Activated CD4-positive, alpha-beta T cell treated with anti-CD3 and anti-CD28 coated beads, Interleukin-10, Interleukin-2, amounts not matched to agents 100 ng/mL and 50 ng/mL, durations not matched to agents 16 hours and 8 hours (primary cell): Measurements from ENCODE around the gene ALKBH1.
A peak's percentile ranks its signal among the peaks of the same experiment; 100 is the strongest.
"Not testable (repeated sequence)": the region's sequence is repeated elsewhere in the genome, so short reads cannot be mapped to it uniquely, and the experiment has no call there.

ENCODE experiments used
- DNase-seq: peaks from one replicate; pipeline ENCODE4 v3.0.0-alpha.2; 2020

ALKBH1 gene, protein sequence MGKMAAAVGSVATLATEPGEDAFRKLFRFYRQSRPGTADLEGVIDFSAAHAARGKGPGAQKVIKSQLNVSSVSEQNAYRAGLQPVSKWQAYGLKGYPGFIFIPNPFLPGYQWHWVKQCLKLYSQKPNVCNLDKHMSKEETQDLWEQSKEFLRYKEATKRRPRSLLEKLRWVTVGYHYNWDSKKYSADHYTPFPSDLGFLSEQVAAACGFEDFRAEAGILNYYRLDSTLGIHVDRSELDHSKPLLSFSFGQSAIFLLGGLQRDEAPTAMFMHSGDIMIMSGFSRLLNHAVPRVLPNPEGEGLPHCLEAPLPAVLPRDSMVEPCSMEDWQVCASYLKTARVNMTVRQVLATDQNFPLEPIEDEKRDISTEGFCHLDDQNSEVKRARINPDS

DNA sequence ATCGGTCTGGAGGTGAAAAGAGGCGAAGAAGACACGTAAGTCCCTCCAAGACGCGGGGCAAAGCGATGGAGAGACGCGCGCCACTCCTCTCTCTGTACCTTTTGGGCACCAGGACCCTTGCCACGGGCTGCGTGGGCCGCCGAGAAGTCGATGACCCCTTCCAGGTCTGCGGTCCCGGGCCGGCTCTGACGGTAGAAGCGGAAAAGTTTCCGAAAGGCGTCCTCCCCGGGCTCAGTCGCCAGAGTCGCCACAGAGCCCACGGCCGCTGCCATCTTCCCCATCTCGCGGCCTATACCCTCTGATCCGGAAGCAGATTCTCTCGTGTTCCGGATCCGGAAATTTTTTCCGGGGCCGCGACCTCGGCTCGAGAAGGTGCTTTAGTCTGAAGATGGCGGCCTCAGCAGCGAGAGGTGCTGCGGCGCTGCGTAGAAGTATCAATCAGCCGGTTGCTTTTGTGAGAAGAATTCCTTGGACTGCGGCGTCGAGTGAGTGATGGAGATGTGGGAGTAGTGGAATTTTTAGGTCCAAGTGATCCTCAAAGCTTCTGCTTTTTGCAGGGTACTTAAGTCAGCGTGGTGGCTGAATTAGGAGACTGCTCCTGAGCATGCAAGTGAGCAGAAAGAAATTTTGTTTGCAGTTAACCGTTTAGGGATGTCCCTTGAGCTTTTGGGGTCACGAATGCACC is at the start of gene ALKBH1, which contains the start of gene SLIRP:
TSS of gene ALKBH1 (minus strand) at position 300 of the 685 bp plus-strand sequence. CDS start at position 281, 19 bp downstream.
TSS of gene SLIRP (plus strand) at position 380 of the 685 bp plus-strand sequence. CDS start at position 389, 9 bp downstream.
- DNase-seq, result peak; percentile 93

DNA sequence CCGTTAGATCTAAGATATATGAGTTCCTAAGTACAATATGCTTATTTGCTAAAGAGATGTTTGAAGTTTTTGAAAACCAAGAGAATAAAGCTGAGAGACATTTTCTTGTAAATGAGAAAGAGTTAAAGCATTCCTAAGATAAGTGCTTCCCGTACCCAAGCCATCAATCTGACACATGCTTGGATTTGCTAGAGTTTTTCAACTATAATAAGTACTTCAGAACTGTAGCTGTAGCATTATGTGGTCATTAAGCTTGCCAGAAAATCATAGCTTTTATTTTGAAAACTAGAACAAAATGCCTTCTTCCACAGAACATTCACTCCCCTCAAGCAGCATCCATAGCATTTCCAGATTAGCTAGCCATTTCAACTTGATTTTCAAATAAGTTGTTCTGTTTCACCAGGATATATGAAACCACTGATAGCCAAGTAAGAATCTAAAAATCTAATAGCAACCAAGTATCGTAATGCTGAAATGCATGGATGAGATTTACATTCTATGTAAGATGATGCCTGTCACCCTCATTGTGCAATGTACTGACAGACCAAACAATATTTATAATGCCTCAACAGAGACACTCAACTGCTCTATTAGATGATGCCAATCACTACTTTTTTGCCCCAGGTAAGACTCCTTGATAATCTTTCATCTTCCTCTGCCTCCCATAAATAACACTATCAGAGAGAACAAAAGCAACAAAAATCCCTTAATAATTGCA is 45.1 kb upstream of the ALKBH1 start:
- no peak for DNase-seq

- DNase-seq, result no peak
These were observed 44.4 kb upstream of the ALKBH1 start for GRCh38 chr14:77752266-77752665.

GRCh38 chr14:77747425-77747824 is 39.6 kb upstream of the ALKBH1 start:
- not testable (repeated sequence) for DNase-seq

DNA sequence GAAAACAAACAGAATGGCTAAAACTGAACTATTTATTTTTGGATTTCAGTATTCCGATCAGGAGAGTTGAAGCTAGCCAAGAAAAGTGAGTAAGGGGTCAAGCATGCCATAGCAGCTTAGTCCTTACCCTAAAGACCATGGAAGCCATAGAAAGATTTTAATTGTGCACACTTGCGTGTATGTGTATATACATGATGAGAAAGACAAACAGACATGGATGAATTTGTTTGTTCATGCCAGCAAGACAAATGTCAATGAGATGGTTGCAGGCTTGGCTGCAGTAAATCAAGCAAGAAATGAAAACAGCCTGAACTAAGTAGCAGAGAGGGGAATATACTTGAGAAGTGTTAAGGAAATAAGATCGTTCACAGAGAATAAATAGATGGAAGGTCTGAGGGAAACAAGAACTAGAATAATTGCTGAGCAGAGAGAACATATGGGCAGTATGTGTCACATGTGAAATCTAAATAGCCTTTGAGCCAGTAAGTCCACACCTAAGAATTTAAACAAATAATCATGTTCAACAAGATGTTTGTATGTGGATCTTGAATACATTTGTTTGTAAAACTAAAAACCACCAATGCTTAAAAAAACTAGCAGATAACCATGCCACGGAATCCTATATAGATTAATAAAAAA is 38.4 kb upstream of the ALKBH1 start:
- DNase-seq, result no peak

DNA sequence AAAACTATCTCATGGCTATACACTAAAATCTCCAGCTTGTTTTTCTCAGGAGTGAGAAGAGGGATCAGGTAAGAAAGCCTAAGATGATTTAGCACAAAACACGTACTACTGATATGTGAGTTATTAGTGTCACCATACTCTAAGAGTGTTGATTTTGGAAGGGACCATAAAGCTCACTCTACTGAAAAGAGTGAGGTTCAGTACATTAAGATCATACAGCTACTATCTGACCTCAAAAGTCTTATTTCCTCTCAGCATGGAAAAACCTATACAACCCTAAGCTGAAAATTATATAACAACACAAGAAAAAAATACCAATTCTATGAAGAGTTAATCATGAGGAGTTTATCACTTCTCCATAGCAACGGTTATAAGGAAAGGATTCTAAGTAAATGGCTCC is 33.6 kb upstream of the ALKBH1 start:
- no peak for DNase-seq

DNA sequence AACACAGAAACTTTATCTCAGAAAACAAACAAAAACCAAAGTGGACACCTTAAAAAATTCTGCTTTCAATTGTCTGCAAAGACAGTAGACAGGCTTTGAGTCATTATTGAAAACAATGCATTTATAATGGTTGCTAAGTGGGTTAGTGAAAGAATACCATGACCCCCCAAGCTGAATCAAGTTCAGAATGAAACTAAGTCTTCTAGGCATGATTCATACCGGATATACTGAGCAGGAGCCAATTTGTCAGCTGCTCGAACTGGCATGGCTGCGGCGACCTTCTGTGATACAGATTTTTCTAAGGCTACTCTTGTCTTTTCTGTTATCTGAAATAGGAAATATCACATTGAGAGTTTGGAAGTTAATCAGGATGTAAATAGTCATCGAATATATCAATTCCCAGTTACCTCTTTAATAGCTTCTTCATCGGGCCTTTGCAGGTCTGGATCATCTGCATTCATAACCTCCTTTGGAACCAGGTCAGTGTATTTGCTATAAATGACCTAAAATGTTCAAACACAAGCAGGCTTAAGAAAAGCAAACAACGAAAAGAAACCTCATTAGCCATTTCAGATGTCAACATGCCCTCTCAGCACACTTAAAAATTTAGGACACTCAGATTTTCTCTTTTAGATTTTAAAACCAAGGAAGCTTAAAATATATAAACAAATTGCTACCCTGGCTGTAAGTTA is 30.9 kb upstream of the ALKBH1 start:
- peak; percentile 82 for DNase-seq

GRCh38 chr14:77730976-77731497 is 23.2 kb upstream of the ALKBH1 start:
- no peak for DNase-seq

DNA sequence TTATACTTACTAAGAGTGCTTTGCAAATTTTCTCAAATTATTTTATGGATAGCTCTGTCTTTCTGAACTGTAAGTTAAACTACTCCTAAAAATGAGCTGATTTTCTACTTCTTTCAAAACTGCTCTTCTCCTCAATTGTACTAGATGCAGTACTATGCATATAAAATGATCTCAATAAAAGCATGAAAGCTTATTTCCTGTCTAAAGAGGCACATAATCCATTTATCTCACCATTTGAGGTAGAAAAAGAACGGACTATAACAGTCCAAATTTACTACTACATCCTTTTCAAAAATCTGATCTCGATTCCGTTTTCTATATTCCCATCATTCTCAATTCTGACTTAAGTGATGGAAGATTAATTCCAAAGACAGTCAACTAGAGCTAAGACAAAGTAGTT is 14.5 kb upstream of the ALKBH1 start:
- no peak for DNase-seq

GRCh38 chr14:77721437-77721836 is 13.6 kb upstream of the ALKBH1 start:
- no peak for DNase-seq

GRCh38 chr14:77717608-77718305 is 9.9 kb upstream of the ALKBH1 start:
- no peak for DNase-seq

- DNase-seq, result peak; percentile 48
These were observed 7.1 kb upstream of the ALKBH1 start for GRCh38 chr14:77714926-77715325.

DNA sequence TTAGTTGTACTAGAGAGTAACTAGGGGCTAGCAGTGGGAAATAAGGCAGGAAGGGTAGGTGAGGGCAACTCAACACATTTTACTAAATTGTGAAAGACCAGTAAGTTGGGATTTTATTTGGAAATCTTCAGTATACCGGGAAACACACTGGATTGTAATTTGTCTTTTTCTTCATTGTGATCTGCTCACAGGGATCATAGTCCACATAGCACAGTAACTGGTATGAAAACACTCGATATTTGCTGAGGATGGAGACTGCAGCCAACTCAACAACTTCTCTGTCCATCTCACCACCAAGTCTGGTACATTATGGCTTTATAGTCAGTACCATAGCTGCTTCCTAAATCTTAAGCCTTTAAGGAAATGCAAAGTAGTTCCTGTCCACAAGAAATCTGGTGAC is 2.5 kb upstream of the ALKBH1 start:
- no peak for DNase-seq

GRCh38 chr14:77709412-77709811 is 1.6 kb upstream of the ALKBH1 start:
- no peak for DNase-seq

GRCh38 chr14:77708749-77709148 is 926 bp upstream of the ALKBH1 start:
- no peak for DNase-seq

GRCh38 chr14:77707355-77707723 is 484 bp downstream of the ALKBH1 start:
- peak; percentile 21 for DNase-seq

- DNase-seq, result no peak
These were observed 16.6 kb downstream of the ALKBH1 start for GRCh38 chr14:77691259-77691658.

DNA sequence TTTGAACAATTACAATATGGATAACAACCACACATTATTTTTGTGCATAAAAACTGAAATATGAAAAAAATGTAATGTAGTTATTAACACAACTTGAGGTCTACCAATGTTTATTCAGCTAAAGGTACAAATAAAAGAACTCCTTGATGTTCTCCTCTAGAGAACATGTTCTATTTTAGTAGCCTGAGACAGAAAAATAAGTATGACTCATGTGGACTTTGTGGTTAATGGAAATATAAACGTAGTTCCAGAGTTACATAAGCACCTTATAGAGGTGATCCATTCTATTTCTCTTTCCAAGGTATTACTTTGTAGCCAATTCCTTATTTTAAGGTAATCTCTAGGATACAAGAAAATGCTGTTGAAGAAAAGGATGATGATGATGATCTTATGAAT is 25.7 kb downstream of the ALKBH1 start:
- DNase-seq, result no peak

GRCh38 chr14:77681196-77682157 is 26.3 kb downstream of the ALKBH1 start:
- DNase-seq, result no peak

- no peak for DNase-seq
These were observed 32.9 kb downstream of the ALKBH1 start for GRCh38 chr14:77674931-77675330.
